Parathyroid adenoma (tissue), 2 donors: Measurements from ENCODE around the gene GNAS-AS1.

Source experiments
- H2AFZ ChIP-seq: fragments of 300-600 bp; sonication (generic); one replicate; pipeline ENCODE4 v1.7.0; 2017; ENCODE audit warnings: antibody characterized with exemption, mild to moderate bottlenecking
- H3K27ac ChIP-seq: fragments of 300-600 bp; sonication (generic); one replicate; pipeline ENCODE4 v1.7.0; 2017
- H3K27me3 ChIP-seq: fragments of 300-600 bp; sonication (generic); one replicate; pipeline ENCODE4 v1.7.0; 2017; ENCODE audit warnings: low read length; ENCODE audit not compliant: control insufficient read depth, insufficient read depth
- H3K36me3 ChIP-seq: fragments of 300-600 bp; sonication (generic); one replicate; pipeline ENCODE4 v1.7.0; 2017; ENCODE audit warnings: low read length; ENCODE audit not compliant: control insufficient read depth, insufficient read depth
- H3K4me1 ChIP-seq: fragments of 300-600 bp; sonication (generic); one replicate; pipeline ENCODE4 v1.7.0; 2017; ENCODE audit warnings: control low read depth
- H3K4me2 ChIP-seq: fragments of 300-600 bp; sonication (generic); one replicate; pipeline ENCODE4 v1.7.0; 2017; ENCODE audit warnings: low read length
- H3K4me3 ChIP-seq: fragments of 300-600 bp; sonication (generic); one replicate; pipeline ENCODE4 v1.7.0; 2017; ENCODE audit warnings: low read depth, low read length
- H3K79me2 ChIP-seq: fragments of 300-600 bp; sonication (generic); one replicate; pipeline ENCODE4 v1.7.0; 2017; ENCODE audit warnings: control low read depth
- H3K9ac ChIP-seq: fragments of 300-600 bp; sonication (generic); one replicate; pipeline ENCODE4 v1.7.0; 2017; ENCODE audit warnings: mild to moderate bottlenecking
- H3K9me3 ChIP-seq: fragments of 300-600 bp; sonication (generic); one replicate; pipeline ENCODE4 v1.7.0; 2017; ENCODE audit warnings: low read length; ENCODE audit not compliant: control insufficient read depth
- TF ChIP-seq, protein P1 (sequence below): fragments of 300-600 bp; sonication (generic); IDR thresholded peaks from one replicate; pipeline ENCODE4 v1.7.0; 2017; ENCODE audit warnings: antibody characterized with exemption, mild to moderate bottlenecking
- donor health status: primary hyperparathyroidism.

The GNAS-AS1 gene

DNA sequence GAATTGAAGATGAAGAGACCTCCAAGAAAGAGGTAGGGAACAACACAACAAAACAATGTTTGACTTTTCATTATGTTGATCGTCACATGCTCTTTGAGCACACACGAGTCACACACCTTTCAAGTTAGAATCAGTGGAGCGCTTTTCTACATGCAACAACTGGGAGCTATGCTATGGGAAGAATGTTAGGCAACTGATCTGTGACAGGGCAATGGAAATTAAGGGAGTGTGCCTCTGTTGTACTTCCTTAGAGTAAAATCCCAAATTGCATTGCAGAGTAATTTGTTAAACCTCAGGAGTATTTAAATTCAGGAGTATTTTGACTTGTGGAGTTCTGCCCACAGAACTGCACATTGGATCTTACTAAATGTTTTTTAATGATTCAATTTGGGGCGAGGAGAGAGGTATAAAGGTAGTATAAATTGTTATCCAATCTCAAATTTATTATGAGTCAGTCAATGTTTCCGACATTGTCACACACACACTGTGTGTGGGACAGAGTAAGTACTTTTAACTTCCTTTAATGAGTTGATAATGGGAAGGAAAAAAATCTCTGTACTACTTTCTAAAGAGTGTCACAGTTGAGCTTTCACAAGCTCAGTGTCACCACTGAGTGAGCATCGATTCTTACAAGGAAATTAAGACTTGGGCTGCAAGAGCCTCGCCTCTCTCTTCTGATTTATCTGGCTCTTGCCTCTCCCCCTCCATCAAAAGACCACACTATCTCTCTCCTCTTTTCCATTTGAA is 12.5 kb upstream of the GNAS-AS1 start:
- H3K4me2 ChIP-seq = no peak overlapping the region

DNA sequence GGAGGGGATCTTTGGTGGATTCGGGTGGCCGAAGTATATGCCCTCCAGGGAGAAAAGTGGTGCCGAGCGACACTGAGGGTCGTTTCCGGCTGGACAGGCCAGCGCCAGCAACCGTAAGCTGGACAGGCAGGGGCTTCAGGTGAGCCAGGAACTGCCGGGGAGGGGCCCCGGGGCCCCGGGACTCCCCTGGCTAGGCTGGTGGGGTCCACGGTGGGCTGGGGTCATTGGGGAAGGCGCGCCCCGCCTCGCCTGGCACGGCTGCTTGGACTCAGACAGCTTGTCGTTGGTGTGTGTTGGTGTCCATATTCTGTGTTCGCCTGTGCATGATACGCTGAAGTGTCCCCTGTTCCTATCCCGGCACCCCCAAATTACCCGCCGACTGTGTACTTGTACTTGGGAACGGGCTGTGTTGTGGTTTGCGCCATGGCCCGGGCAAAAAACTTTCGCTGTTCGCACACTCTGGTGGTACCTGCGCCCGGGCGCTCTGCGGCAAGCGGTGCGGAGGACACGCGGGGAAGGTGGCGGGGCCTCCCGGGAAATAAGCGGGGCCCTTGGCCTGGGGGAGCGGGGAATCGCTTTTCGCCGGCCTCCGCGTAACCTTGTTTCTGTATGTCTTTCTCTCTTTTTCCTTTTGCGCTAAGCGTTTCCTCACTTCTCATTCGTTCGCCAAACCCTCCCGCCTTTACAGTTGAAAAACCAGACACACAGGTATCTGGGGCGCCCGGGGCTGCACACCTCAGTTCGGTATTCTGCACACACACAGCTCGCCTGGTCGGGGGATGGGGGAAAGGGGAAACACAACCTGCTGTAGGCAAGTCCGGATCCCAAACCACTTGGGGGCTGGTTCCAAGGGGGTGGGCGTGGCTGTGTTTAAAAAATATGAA is 5.0 kb upstream of the GNAS-AS1 start:
- H3K4me3 ChIP-seq = no peak overlapping the region

More for the DNA sequence above, 12.5 kb upstream of the GNAS-AS1 start:
- no peak overlapping the region for H3K27ac ChIP-seq
- no peaks in the 10 kb centered on the region for H3K36me3 ChIP-seq
- no peaks in the 10 kb centered on the region for H3K79me2 ChIP-seq
- no peaks in the 10 kb centered on the region for H3K4me1 ChIP-seq
- H3K9me3 ChIP-seq = no peaks in the 10 kb centered on the region
- H3K9ac ChIP-seq = no peak overlapping the region
- H3K4me3 ChIP-seq = no peak overlapping the region
- TF ChIP-seq, protein P1, sequence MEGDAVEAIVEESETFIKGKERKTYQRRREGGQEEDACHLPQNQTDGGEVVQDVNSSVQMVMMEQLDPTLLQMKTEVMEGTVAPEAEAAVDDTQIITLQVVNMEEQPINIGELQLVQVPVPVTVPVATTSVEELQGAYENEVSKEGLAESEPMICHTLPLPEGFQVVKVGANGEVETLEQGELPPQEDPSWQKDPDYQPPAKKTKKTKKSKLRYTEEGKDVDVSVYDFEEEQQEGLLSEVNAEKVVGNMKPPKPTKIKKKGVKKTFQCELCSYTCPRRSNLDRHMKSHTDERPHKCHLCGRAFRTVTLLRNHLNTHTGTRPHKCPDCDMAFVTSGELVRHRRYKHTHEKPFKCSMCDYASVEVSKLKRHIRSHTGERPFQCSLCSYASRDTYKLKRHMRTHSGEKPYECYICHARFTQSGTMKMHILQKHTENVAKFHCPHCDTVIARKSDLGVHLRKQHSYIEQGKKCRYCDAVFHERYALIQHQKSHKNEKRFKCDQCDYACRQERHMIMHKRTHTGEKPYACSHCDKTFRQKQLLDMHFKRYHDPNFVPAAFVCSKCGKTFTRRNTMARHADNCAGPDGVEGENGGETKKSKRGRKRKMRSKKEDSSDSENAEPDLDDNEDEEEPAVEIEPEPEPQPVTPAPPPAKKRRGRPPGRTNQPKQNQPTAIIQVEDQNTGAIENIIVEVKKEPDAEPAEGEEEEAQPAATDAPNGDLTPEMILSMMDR = no peak
- no peak overlapping the region for H2AFZ ChIP-seq
- H3K27me3 ChIP-seq = no peaks in the 10 kb centered on the region

GRCh38 chr20:58854638-58855471 is 4.2 kb upstream of the GNAS-AS1 start:
- Histone ChIP-seq H3K79me2 (no peaks in the 10 kb centered on the region), H3K9ac (no peak overlapping the region), H3K27me3 (peaks cover 12% of the 10 kb centered on the region), H3K4me2 (peak overlapping the region; percentile 21), H3K4me3 (no peak overlapping the region), H3K9me3 (no peaks in the 10 kb centered on the region), H3K27ac (no peak overlapping the region), H2AFZ (peak overlapping the region; percentile 44), H3K36me3 (no peaks in the 10 kb centered on the region), H3K4me1 (no peaks in the 10 kb centered on the region)
- TF ChIP-seq, protein P1 = no peak

More for the DNA sequence above, 5.0 kb upstream of the GNAS-AS1 start:
- no peaks in the 10 kb centered on the region for H3K79me2 ChIP-seq
- no peak overlapping the region for H3K9ac ChIP-seq
- no peaks in the 10 kb centered on the region for H3K36me3 ChIP-seq
- H3K27me3 ChIP-seq = peaks cover 12% of the 10 kb centered on the region
- no peaks in the 10 kb centered on the region for H3K9me3 ChIP-seq
- no peaks in the 10 kb centered on the region for H3K4me1 ChIP-seq
- TF ChIP-seq, protein P1 = no peak
- peak overlapping the region; percentile 21 for H3K4me2 ChIP-seq
- H3K27ac ChIP-seq = no peak overlapping the region
- H2AFZ ChIP-seq = no peak overlapping the region

DNA sequence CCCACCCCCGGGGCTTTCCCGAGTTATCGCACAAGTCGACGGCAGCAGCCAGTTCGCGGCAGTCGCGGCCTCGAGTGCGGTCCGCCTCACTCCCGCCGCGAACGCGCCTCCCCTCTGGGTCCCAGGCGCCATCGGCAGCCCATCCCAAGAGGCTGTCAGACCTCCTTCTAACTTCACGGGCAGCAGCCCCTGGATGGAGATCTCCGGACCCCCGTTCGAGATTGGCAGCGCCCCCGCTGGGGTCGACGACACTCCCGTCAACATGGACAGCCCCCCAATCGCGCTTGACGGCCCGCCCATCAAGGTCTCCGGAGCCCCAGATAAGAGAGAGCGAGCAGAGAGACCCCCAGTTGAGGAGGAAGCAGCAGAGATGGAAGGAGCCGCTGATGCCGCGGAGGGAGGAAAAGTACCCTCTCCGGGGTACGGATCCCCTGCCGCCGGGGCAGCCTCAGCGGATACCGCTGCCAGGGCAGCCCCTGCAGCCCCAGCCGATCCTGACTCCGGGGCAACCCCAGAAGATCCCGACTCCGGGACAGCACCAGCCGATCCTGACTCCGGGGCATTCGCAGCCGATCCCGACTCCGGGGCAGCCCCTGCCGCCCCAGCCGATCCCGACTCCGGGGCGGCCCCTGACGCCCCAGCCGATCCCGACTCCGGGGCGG is 3.4 kb upstream of the GNAS-AS1 start:
- H3K9me3 ChIP-seq = no peaks in the 10 kb centered on the region
- no peak overlapping the region for H3K4me3 ChIP-seq
- H3K27ac ChIP-seq = no peak overlapping the region
- no peaks in the 10 kb centered on the region for H3K4me1 ChIP-seq
- no peak overlapping the region for H2AFZ ChIP-seq
- no peak overlapping the region for H3K4me2 ChIP-seq
- no peaks in the 10 kb centered on the region for H3K79me2 ChIP-seq
- H3K9ac ChIP-seq = no peak overlapping the region
- H3K27me3 ChIP-seq = peaks cover 12% of the 10 kb centered on the region
- no peaks in the 10 kb centered on the region for H3K36me3 ChIP-seq
- TF ChIP-seq, protein P1 = no peak
